Sigmoid colon (tissue), 7 donors: ENCODE results near the gene FNDC11. TPM values are rescaled to one million over a fixed set of nuclear protein-coding genes. Genes with fewer than 3 reads are reported as not detected.

ENCODE experiments used
- DNase-seq: peaks from one replicate; pipeline ENCODE4 v3.0.0-alpha.2; 2019
- H3K27ac ChIP-seq, 4 donors: fragments of 200-600 bp; sonication (generic); one replicate each; pipeline ENCODE4 v1.5.1; 2016 to 2019; ENCODE audit warnings: mild to moderate bottlenecking in 1 of 4
- H3K27me3 ChIP-seq, 3 donors: fragments of 200-600 bp; sonication (generic); one replicate each; pipeline ENCODE4 v1.5.1; 2019; ENCODE audit warnings: mild to moderate bottlenecking in 1 of 3
- H3K36me3 ChIP-seq, 4 donors: fragments of 200-600 bp; sonication (generic); one replicate each; pipeline ENCODE4 v1.5.1; 2016 to 2019
- H3K4me1 ChIP-seq, 4 donors: fragments of 200-600 bp; sonication (generic); one replicate each; pipeline ENCODE4 v1.5.1; 2017 to 2019
- H3K4me3 ChIP-seq, 4 donors: fragments of 200-600 bp; sonication (generic); one replicate each; pipeline ENCODE4 v1.5.1; 2017 to 2019; ENCODE audit warnings: mild to moderate bottlenecking in 2 of 4, moderate library complexity in 1 of 4
- H3K9me3 ChIP-seq, 4 donors: fragments of 200-600 bp in 3 of 4; sonication (generic) in 3 of 4; one replicate each; pipeline versions ENCODE4 v1.5.1 to v1.6.1; 2013 to 2019
- CTCF ChIP-seq, 4 experiments: fragments of 450-650 bp in 3 of 4; fragments of 200-600 bp in 1 of 4; IDR thresholded peaks; one replicate each; pipeline ENCODE4 v1.5.1; 2016 to 2019; ENCODE audit warnings: antibody characterized with exemption in 4 of 4, mild to moderate bottlenecking in 3 of 4, moderate library complexity in 2 of 4
- EP300 ChIP-seq, 4 donors: sonication (generic); formaldehyde crosslinking; IDR thresholded peaks; one replicate each; pipeline ENCODE4 v1.6.1; 2017; ENCODE audit warnings: antibody characterized with exemption in 4 of 4
- POLR2A ChIP-seq, 2 donors: fragments of 450-650 bp; IDR thresholded peaks; one replicate each; pipeline ENCODE4 v1.6.1; 2016; ENCODE audit warnings: antibody characterized with exemption in 2 of 2, mild to moderate bottlenecking in 2 of 2, moderate library complexity in 2 of 2
- POLR2AphosphoS5 ChIP-seq, 4 donors: sonication (generic); formaldehyde crosslinking; IDR thresholded peaks; one replicate each; pipeline ENCODE4 v1.6.1; 2017; ENCODE audit warnings: antibody characterized with exemption in 4 of 4
- WGBS, 2 donors: extraction: QIAGEN DNeasy Blood & Tissue Kit; methylation state at CpG; one replicate each; pipeline ENCODE4 v1.1.7; 2013; 5-methylcytosine and 5-hydroxymethylcytosine counted together
- intact Hi-C: fragments of 100-400 bp; cut with DNase I; formaldehyde crosslinking; loops from one replicate; pipeline ENCODE4 v1.15.1; 2023
- polyA plus RNA-seq, 3 donors: library from polyadenylated mRNA; stranded (reverse); fragments of 200-250 nt; gene quantifications; one replicate each; pipeline ENCODE4 v1.2.3, GENCODE V29; 2013
- total RNA-seq, 4 donors: library from RNA; depleted of rRNA; stranded (reverse); fragments of >200 nt; gene quantifications; one replicate each; pipeline ENCODE4 v1.1.0, GENCODE V29; 2016
- donor health status: healthy with polysubstance abuse.
- donor health status: Bipolar disorder and iron deficiency.
- donor health status: healthy.

Gene FNDC11
- total and polyA plus RNA-seq, 7 donors, result under 0.01 to 0.55 (median 0.41) TPM; not detected in 1

- TF ChIP-seq POLR2A (IDR thresholded peaks at IDR 0.05), result no peak
- peak; percentile 75 to 90 (median 84) for TF ChIP-seq POLR2AphosphoS5 (IDR thresholded peaks at IDR 0.05)
- no peak for TF ChIP-seq CTCF (IDR thresholded peaks at IDR 0.05)
- Histone ChIP-seq H3K4me3 (peak within 1 kb of the TSS; percentile 88 to 97 (median 92)), H3K27ac (peak within 1 kb of the TSS; percentile 78 to 87 (median 81)), H3K36me3 (peaks cover 0 to 10% (median 0%) of the 10 kb centered on the region in 4 donors), H3K4me1 (peaks cover 0 to 29% (median 27%) of the 10 kb centered on the region in 4 donors), H3K27me3 (no peaks in the 10 kb centered on the region), H3K9me3 (no peaks in the 10 kb centered on the region)
- 5 to 8% methylated on average over 40 of the region's 40 CpGs for WGBS, 2 donors
- DNase-seq, result peak; percentile 90
- intact Hi-C loops, result loop anchor here (2.0 to 5.0 kb wide), 2 partner anchors 53 to 78 kb away; partner anchors contain the start of genes GMEB2 and STMN3
Measured at GRCh38 chr20:63574156-63574828, 20.3 kb downstream of the FNDC11 start, which contains the start of gene HELZ2. HELZ2 (minus strand) TSS chr20:63574239; CDS start chr20:63572385, 1,854 bp downstream.

DNA sequence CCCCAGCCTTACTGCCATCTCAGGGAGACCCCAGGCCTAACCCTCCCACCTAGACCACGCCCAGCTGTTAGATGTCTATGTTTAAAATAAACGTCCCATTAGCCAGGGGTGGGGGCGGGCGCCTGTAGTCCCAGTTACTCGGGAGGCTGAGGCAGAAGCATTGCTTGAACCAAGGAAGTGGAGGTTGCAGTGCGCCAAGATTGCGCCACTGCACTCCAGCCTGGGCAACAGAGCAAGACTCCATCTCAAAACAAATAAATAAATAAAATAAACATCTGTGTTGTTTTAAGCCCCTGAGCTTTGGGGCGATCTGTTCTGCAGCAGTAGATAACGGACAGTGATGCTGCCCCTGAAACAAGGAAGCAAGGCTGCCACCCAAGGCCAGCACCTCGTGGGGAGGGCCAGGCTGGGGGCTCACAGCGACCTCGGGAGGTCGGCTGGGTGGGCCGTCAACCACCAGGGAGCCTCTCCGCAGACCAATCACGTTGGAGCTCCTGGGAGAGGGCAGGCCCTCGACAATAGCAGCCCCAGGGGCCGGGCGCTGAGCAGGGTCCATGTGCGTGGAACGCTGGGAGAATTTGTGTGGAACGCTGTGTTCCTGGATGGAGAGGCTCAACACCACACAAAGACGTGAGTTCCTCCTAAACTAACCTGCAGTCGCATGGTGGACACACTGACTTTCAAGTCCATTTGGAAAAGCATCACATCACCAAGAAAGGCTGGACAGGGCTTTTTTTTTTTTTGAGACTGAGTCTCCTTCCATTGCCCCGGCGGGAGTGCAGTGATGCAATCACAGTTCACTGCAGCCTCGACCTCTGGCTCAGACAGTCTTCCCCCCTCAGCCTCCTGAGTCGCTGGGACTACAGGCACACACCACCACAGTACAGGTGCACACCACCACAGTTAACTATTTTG is 21.1 kb downstream of the FNDC11 start:
- Histone ChIP-seq H3K4me1 (peaks cover 0 to 29% (median 27%) of the 10 kb centered on the region in 4 donors), H3K36me3 (peaks cover 0 to 10% (median 0%) of the 10 kb centered on the region in 4 donors), H3K4me3 (peak overlapping the region in 3 of 4 donors; percentile 89 to 97 (median 94)), H3K27me3 (no peaks in the 10 kb centered on the region), H3K9me3 (no peaks in the 10 kb centered on the region), H3K27ac (peak overlapping the region in 3 of 4 donors; percentile 80 to 87 (median 82))
- intact Hi-C loops, result loop anchor here (2.0 to 5.0 kb wide), 2 partner anchors 52 to 77 kb away; partner anchors contain the start of genes GMEB2 and STMN3
- no peak for DNase-seq
- no peak for TF ChIP-seq EP300 (IDR thresholded peaks at IDR 0.05)
- no peak for TF ChIP-seq POLR2AphosphoS5 (IDR thresholded peaks at IDR 0.05)
- TF ChIP-seq POLR2A (IDR thresholded peaks at IDR 0.05), result no peak
- TF ChIP-seq CTCF (IDR thresholded peaks at IDR 0.05), result no peak
- 61 to 73% methylated on average over 28 of the region's 28 CpGs for WGBS, 2 donors

GRCh38 chr20:63576311-63576710 is 22.4 kb downstream of the FNDC11 start:
- 76 to 88% methylated on average over 7 of the region's 7 CpGs for WGBS, 2 donors
- Histone ChIP-seq H3K4me1 (peaks cover 0 to 29% (median 27%) of the 10 kb centered on the region in 4 donors), H3K27ac (no peak overlapping the region), H3K36me3 (peaks cover 0 to 10% (median 0%) of the 10 kb centered on the region in 4 donors), H3K9me3 (no peaks in the 10 kb centered on the region), H3K27me3 (no peaks in the 10 kb centered on the region), H3K4me3 (no peak overlapping the region)
- intact Hi-C loops, result no loop called here
- no peak for DNase-seq
- no peak for TF ChIP-seq POLR2A (IDR thresholded peaks at IDR 0.05)
- TF ChIP-seq EP300 (IDR thresholded peaks at IDR 0.05), result no peak
- TF ChIP-seq POLR2AphosphoS5 (IDR thresholded peaks at IDR 0.05), result no peak
- TF ChIP-seq CTCF (IDR thresholded peaks at IDR 0.05), result no peak

DNA sequence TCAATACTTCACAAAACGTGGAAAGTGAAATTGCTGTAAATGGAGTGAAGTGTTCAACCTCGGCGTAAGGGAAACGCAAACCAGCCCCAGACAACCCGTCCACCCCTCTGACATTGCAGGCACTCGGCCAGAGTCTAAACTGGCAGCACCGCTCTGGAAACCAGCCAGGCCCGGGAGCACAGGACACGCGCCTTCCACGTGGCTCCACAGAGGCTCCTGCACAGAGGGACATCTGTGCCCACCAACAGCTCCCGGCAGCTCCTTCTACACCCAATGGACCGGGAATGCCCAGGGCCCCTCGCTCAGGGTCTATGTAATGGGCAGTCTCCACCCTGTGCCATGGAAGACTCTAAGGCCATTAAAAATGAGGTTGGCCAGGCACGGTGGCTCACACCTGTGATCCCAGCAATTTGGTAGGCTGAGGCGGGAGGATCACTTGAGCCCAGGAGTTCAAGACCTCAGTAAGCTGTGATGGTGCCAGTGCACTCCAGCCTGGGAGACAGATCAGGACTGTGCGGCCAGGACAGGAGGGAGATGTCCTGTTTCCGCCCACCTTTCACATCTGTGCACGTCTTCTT is 23.4 kb downstream of the FNDC11 start:
- 49 to 85% methylated on average over 19 of the region's 19 CpGs for WGBS, 2 donors
- Histone ChIP-seq H3K4me3 (no peak overlapping the region), H3K4me1 (peaks cover 0 to 29% (median 24%) of the 10 kb centered on the region in 4 donors), H3K36me3 (peaks cover 0 to 5% (median 0%) of the 10 kb centered on the region in 4 donors), H3K9me3 (no peaks in the 10 kb centered on the region), H3K27me3 (no peaks in the 10 kb centered on the region), H3K27ac (no peak overlapping the region)
- intact Hi-C loops, result no loop called here
- TF ChIP-seq CTCF (IDR thresholded peaks at IDR 0.05) (no peak), POLR2AphosphoS5 (IDR thresholded peaks at IDR 0.05) (no peak), EP300 (IDR thresholded peaks at IDR 0.05) (no peak), POLR2A (IDR thresholded peaks at IDR 0.05) (no peak)
- peak; percentile 87 for DNase-seq
